H1 (cell line): ENCODE results near the gene NFAM1. TPM values are rescaled to one million over a fixed set of nuclear protein-coding genes. Genes with fewer than 3 reads are reported as not detected.

Experiments used
- BACH1 ChIP-seq: IDR thresholded peaks from 2 replicates; pipeline ENCODE4 v1.6.1; 2012; ENCODE audit warnings: low read length, improper control_type of control experiment
- BCL11A ChIP-seq, 2 experiments: IDR thresholded peaks; one replicate each; pipeline ENCODE4 v1.6.1; 2011; ENCODE audit warnings: low read depth in 2 of 2, low read length in 2 of 2, mild to moderate bottlenecking in 2 of 2
- BRCA1 ChIP-seq: IDR thresholded peaks from 2 replicates; pipeline ENCODE4 v1.6.1; 2012; ENCODE audit warnings: low read depth, low read length, improper control_type of control experiment
- CHD2 ChIP-seq: IDR thresholded peaks from 2 replicates; pipeline ENCODE4 v1.6.1; 2012; ENCODE audit warnings: low read length, improper control_type of control experiment
- CTCF ChIP-seq, 3 experiments: IDR thresholded peaks; 1 replicate in 2 of 3; 2 replicates in 1 of 3; pipeline versions ENCODE4 v1.5.1 to v1.6.1; 2011; ENCODE audit warnings: low read length in 3 of 3, mild to moderate bottlenecking in 3 of 3, inconsistent platforms in 2 of 3, low read depth in 1 of 3, moderate library complexity in 1 of 3; ENCODE audit not compliant: insufficient read depth in 1 of 3; ENCODE audit errors: control extremely low read depth in 1 of 3
- GTF2F1 ChIP-seq: IDR thresholded peaks from 2 replicates; pipeline ENCODE4 v1.6.1; 2012; ENCODE audit warnings: low read depth, low read length, improper control_type of control experiment, borderline replicate concordance
- HDAC6 ChIP-seq: IDR thresholded peaks from one replicate; pipeline ENCODE4 v1.7.1; 2012; ENCODE audit warnings: low read depth, mild to moderate bottlenecking, inconsistent platforms, low read length, moderate library complexity
- JUND ChIP-seq: IDR thresholded peaks from 2 replicates; pipeline ENCODE4 v1.6.1; 2011; ENCODE audit warnings: mild to moderate bottlenecking, improper control_type of control experiment, low read length
- POLR2A ChIP-seq, 2 experiments: IDR thresholded peaks; 1 replicate in 1 of 2; 2 replicates in 1 of 2; pipeline ENCODE4 v1.6.1; 2011; ENCODE audit warnings: low read depth in 2 of 2, low read length in 2 of 2, mild to moderate bottlenecking in 2 of 2; ENCODE audit errors: control extremely low read depth in 1 of 2
- POLR2AphosphoS5 ChIP-seq: IDR thresholded peaks from 2 replicates; pipeline ENCODE4 v1.6.1; 2011; ENCODE audit warnings: low read depth, low read length
- RAD21 ChIP-seq, 2 experiments: IDR thresholded peaks in 1 of 2; conservative IDR thresholded peaks in 1 of 2; 2 replicates each; pipeline ENCODE4 v1.6.1; 2011; ENCODE audit warnings: low read depth in 2 of 2, low read length in 2 of 2, improper control_type of control experiment in 1 of 2, inconsistent platforms in 1 of 2, mild to moderate bottlenecking in 1 of 2, moderate library complexity in 1 of 2
- RFX5 ChIP-seq: IDR thresholded peaks from 2 replicates; pipeline ENCODE4 v1.6.1; 2011; ENCODE audit warnings: low read depth, low read length, improper control_type of control experiment, borderline replicate concordance
- RNF2 ChIP-seq: fragments of 200-900, 300-1000 bp; sonication (generic); IDR thresholded peaks from 2 replicates; pipeline ENCODE4 v1.7.1; 2016; ENCODE audit warnings: borderline replicate concordance, low read depth, mild to moderate bottlenecking, antibody characterized with exemption, low read length; ENCODE audit not compliant: poor library complexity, severe bottlenecking; ENCODE audit errors: missing control alignments
- RXRA ChIP-seq: IDR thresholded peaks from 2 replicates; pipeline ENCODE4 v1.6.1; 2011; ENCODE audit warnings: low read depth, mild to moderate bottlenecking, low read length, moderate library complexity; ENCODE audit not compliant: insufficient read depth
- SAP30 ChIP-seq: fragments of 300-600 bp; sonication (generic); IDR thresholded peaks from 2 replicates; pipeline ENCODE4 v1.7.1; 2012; ENCODE audit warnings: low read length, moderate library complexity, mild to moderate bottlenecking, inconsistent platforms; ENCODE audit not compliant: insufficient read depth, insufficient replicate concordance
- SIX5 ChIP-seq: IDR thresholded peaks from 2 replicates; pipeline ENCODE4 v1.6.1; 2011; ENCODE audit warnings: mild to moderate bottlenecking, low read depth, low read length
- SP2 ChIP-seq: IDR thresholded peaks from 2 replicates; pipeline ENCODE4 v1.6.1; 2012; ENCODE audit warnings: mild to moderate bottlenecking, low read length, inconsistent platforms
- SUZ12 ChIP-seq: fragments of 200-600 bp; sonication (generic); IDR thresholded peaks from 2 replicates; pipeline ENCODE4 v1.6.1; 2012; ENCODE audit warnings: mild to moderate bottlenecking, inconsistent platforms, low read length, moderate library complexity, mixed read lengths
- TAF1 ChIP-seq: IDR thresholded peaks from 2 replicates; pipeline ENCODE4 v1.6.1; 2011; ENCODE audit warnings: mild to moderate bottlenecking, low read depth, low read length
- TAF7 ChIP-seq: optimal IDR thresholded peaks from 2 replicates; pipeline ENCODE3; 2011; ENCODE audit warnings: low read depth, mild to moderate bottlenecking, inconsistent platforms, low read length, moderate library complexity, borderline replicate concordance
- TEAD4 ChIP-seq: IDR thresholded peaks from 2 replicates; pipeline ENCODE4 v1.6.1; 2012; ENCODE audit warnings: low read depth, low read length, inconsistent platforms, mixed read lengths
- polyA plus RNA-seq, 7 experiments: library from polyadenylated mRNA; depleted of rRNA in 3 of 7; stranded (reverse) in 5 of 7; unstranded in 2 of 7; fragments of >200 nt in 5 of 7; fragments of 200-250 nt in 2 of 7; gene quantifications; 1 replicate in 5 of 7; 2 replicates in 1 of 7; 4 replicates in 1 of 7; pipeline versions ENCODE4 v1.2.1 to v1.2.3, GENCODE V29; 2011 to 2013; ENCODE audit warnings: missing spikeins in 2 of 7, mixed read lengths in 2 of 7
- total RNA-seq: library from RNA; stranded (reverse); fragmentation: NEBNext Ultra II Directional; extraction: Animal tissue kit (Norgen Biotek cat#: 25700); gene quantifications from 2 replicates; pipeline ENCODE4 v1.2.1, GENCODE V29; 2021

Gene NFAM1
- total and polyA plus RNA-seq, 2 of the 8 experiments (the other 6 are each of a cell fraction or from before 2014, with no cell fraction given): 0.62 to 0.73 TPM

- TF ChIP-seq RFX5 (no peak), TAF7 (no peak), BRCA1 (no peak), CTCF (IDR thresholded peaks at IDR 0.05; ENCODE audit: control extremely low read depth in 1 of 3, insufficient read depth in 1 of 3, low read depth in 1 of 3, low read length in 3 of 3) (peak; percentile 96 to 98 (median 96)), RAD21 (IDR thresholded peaks at IDR 0.05 in 1 of 2, conservative IDR thresholded peaks at IDR 0.05 in 1 of 2; ENCODE audit: low read depth in 2 of 2, low read length in 2 of 2) (peak; percentile 96 to 98), GTF2F1 (no peak), SP2 (no peak), SIX5 (no peak), BCL11A (IDR thresholded peaks at IDR 0.05; ENCODE audit: low read depth in 2 of 2, low read length in 2 of 2) (no peak), SAP30 (peak; percentile 18), SUZ12 (no peak), HDAC6 (no peak), BACH1 (peak; percentile 87), RXRA (0 out of 2 replicates have a peak, but pooled peaks have one; percentile 63), TEAD4 (no peak), POLR2A (IDR thresholded peaks at IDR 0.05; ENCODE audit: control extremely low read depth in 1 of 2, low read depth in 2 of 2, low read length in 2 of 2) (no peak), POLR2AphosphoS5 (no peak), RNF2 (no peak), TAF1 (0 out of 2 replicates have a peak, but pooled peaks have one; percentile 17), CHD2 (no peak), JUND (no peak)
Measured at GRCh38 chr22:42437488-42438292, 5.5 kb upstream of the NFAM1 start (continued).
